PC-3 (cell line): Measurements from ENCODE around the gene IL32. TPM values are rescaled to one million over a fixed set of nuclear protein-coding genes. Genes with fewer than 3 reads are reported as not detected.

Experiments used
- ATAC-seq: fragments of 200-7000 bp; cut with Tn5 transposase; 2 replicates; pipeline ENCODE4 v1.9.1; 2020; ENCODE audit warnings: mild to moderate bottlenecking, moderate library complexity
- BruUV-seq: library from RNA; stranded (reverse); fragments of 400-500 nt; replicated peaks from 2 replicates; lab custom pipeline; 2021; lab: Mats Ljungman, UMichigan
- CTCF ChIA-PET: fragments of 300-600 bp; sonication (Branson Sonifier 250); formaldehyde crosslinking; loops from one replicate; lab custom pipeline; 2022; ENCODE audit warnings: antibody characterized with exemption; lab: Charles Lee
- POLR2A ChIA-PET: fragments of 300-600 bp; sonication (Branson Sonifier 250); formaldehyde crosslinking; loops from one replicate; lab custom pipeline; 2022; ENCODE audit warnings: antibody characterized with exemption; ENCODE audit not compliant: unreplicated experiment; lab: Charles Lee
- DNase-seq: peaks from one replicate; pipeline ENCODE4 v3.0.0-alpha.2; 2015
- H2AFZ ChIP-seq: fragments of 300-600 bp; sonication (generic); 2 replicates; pipeline ENCODE4 v1.6.0; 2016; ENCODE audit warnings: antibody characterized with exemption, low read length
- H3F3A ChIP-seq: fragments of 300-600 bp; sonication (generic); one replicate; pipeline ENCODE4 v1.6.0; 2017; ENCODE audit warnings: antibody characterized with exemption, low read length, control low read depth, mild to moderate bottlenecking; ENCODE audit not compliant: unreplicated experiment
- H3K27ac ChIP-seq: fragments of 300-600 bp; sonication (generic); 2 replicates; pipeline ENCODE4 v1.5.1; 2016; ENCODE audit warnings: mild to moderate bottlenecking, low read length
- H3K27me3 ChIP-seq: fragments of 300-600 bp; sonication (generic); 2 replicates; pipeline ENCODE4 v1.6.1; 2016; ENCODE audit warnings: low read length, mixed read lengths
- H3K36me3 ChIP-seq: fragments of 300-600 bp; sonication (generic); 2 replicates; pipeline ENCODE4 v1.6.1; 2016; ENCODE audit warnings: low read depth, mixed run types, low read length, mixed read lengths
- H3K4me1 ChIP-seq: fragments of 300-600 bp; sonication (generic); 2 replicates; pipeline ENCODE4 v1.5.1; 2016; ENCODE audit warnings: low read length; ENCODE audit not compliant: insufficient read depth
- H3K4me2 ChIP-seq: fragments of 300-600 bp; sonication (generic); 2 replicates; pipeline ENCODE4 v1.6.0; 2016; ENCODE audit warnings: low read length
- H3K4me3 ChIP-seq: fragments of 300-600 bp; sonication (generic); 2 replicates; pipeline ENCODE4 v1.5.1; 2016; ENCODE audit warnings: mild to moderate bottlenecking, low read length, mixed read lengths
- H3K79me2 ChIP-seq: fragments of 300-600 bp; sonication (generic); 2 replicates; pipeline ENCODE4 v1.6.1; 2017; ENCODE audit warnings: low read length, mixed read lengths
- H3K9ac ChIP-seq: fragments of 300-600 bp; sonication (generic); 2 replicates; pipeline ENCODE4 v1.6.0; 2016; ENCODE audit warnings: mild to moderate bottlenecking, low read length
- H3K9me2 ChIP-seq: fragments of 300-600 bp; sonication (generic); replicated peaks from 2 replicates; pipeline ENCODE4 v1.6.1; 2016; ENCODE audit warnings: mixed run types, low read length, mixed read lengths
- H3K9me3 ChIP-seq: fragments of 300-600 bp; sonication (generic); 2 replicates; pipeline ENCODE4 v1.6.1; 2016; ENCODE audit warnings: low read length, mixed read lengths
- H4K20me1 ChIP-seq: fragments of 300-600 bp; sonication (generic); 2 replicates; pipeline ENCODE4 v1.6.1; 2016; ENCODE audit warnings: low read length, mixed read lengths
- CTCF ChIP-seq: fragments of 300-600 bp; sonication (generic); conservative IDR thresholded peaks from 2 replicates; pipeline ENCODE4 v1.5.1; 2017; ENCODE audit warnings: antibody characterized with exemption, low read depth, mild to moderate bottlenecking, low read length
- EZH2 ChIP-seq: fragments of 300-600 bp; sonication (generic); IDR thresholded peaks from one replicate; pipeline ENCODE4 v1.6.1; 2017; ENCODE audit warnings: antibody characterized with exemption, mild to moderate bottlenecking, low read length; ENCODE audit not compliant: unreplicated experiment
- EZH2phosphoT487 ChIP-seq: fragments of 300-600 bp; sonication (generic); IDR thresholded peaks from 2 replicates; pipeline ENCODE4 v1.6.1; 2018; ENCODE audit warnings: mild to moderate bottlenecking, antibody characterized with exemption, low read length, borderline replicate concordance
- intact Hi-C: fragments of 100-400 bp; cut with micrococcal nuclease; formaldehyde crosslinking; loops from 2 replicates; pipeline ENCODE4 v1.9.0; 2023
- total RNA-seq: library from RNA; depleted of rRNA; stranded (reverse); fragments of >200 nt; gene quantifications from 2 replicates; pipeline ENCODE4 v1.2.3, GENCODE V29; 2014

The IL32 gene
- total RNA-seq, 1 experiment from 2014 or later = 8.8 TPM

GRCh38 chr16:3086596-3087242 is 21.3 kb downstream of the IL32 start:
- H3K27me3 ChIP-seq = no peaks in the 10 kb centered on the region
- H3K36me3 ChIP-seq = no peaks in the 10 kb centered on the region
- intact Hi-C loops = no loop called here
- no peak for DNase-seq
- POLR2A ChIA-PET = no interaction called here
- BruUV-seq = no TSS peak
- no peak overlapping the region for H3K9ac ChIP-seq
- no peaks in the 10 kb centered on the region for H3K79me2 ChIP-seq
- H3K27ac ChIP-seq = no peak overlapping the region
- H3K4me3 ChIP-seq = no peak overlapping the region
- H3K4me2 ChIP-seq = no peak overlapping the region
- ATAC-seq = no peak
- H3K9me2 ChIP-seq = no peaks in the 10 kb centered on the region
- no peak for TF ChIP-seq CTCF
- TF ChIP-seq EZH2 = no peak
- no peak for TF ChIP-seq EZH2phosphoT487
- H3K4me1 ChIP-seq = no peaks in the 10 kb centered on the region
- H2AFZ ChIP-seq = no peak overlapping the region
- H3F3A ChIP-seq = no peaks in the 10 kb centered on the region
- no peaks in the 10 kb centered on the region for H3K9me3 ChIP-seq
- H4K20me1 ChIP-seq = no peaks in the 10 kb centered on the region
- CTCF ChIA-PET = no interaction called here

- DNase-seq (no peak), ATAC-seq (no peak)
- Histone ChIP-seq H3K4me3 (no peak overlapping the region), H3K9me3 (no peaks in the 10 kb centered on the region), H3F3A (no peaks in the 10 kb centered on the region), H3K36me3 (no peaks in the 10 kb centered on the region), H3K27ac (no peak overlapping the region), H3K9ac (no peak overlapping the region), H3K9me2 (no peaks in the 10 kb centered on the region), H4K20me1 (no peaks in the 10 kb centered on the region), H3K4me1 (no peaks in the 10 kb centered on the region), H3K79me2 (no peaks in the 10 kb centered on the region), H3K4me2 (no peak overlapping the region), H3K27me3 (no peaks in the 10 kb centered on the region), H2AFZ (no peak overlapping the region)
- POLR2A ChIA-PET = no interaction called here
- BruUV-seq = no TSS peak
- intact Hi-C loops = no loop called here
- CTCF ChIA-PET = interaction anchor here (0.6 kb wide), 1 partner anchor 11 kb away, joined by 13 read pairs; no protein-coding TSS in a partner anchor
- TF ChIP-seq EZH2phosphoT487 (no peak), CTCF (peak; percentile 39; the same call in 1 of the 2 replicates)
Measured at GRCh38 chr16:3087243-3088235, 22.1 kb downstream of the IL32 start.
